Measurements from ENCODE around the gene NEGR1. TPM values are rescaled to one million over a fixed set of nuclear protein-coding genes. Genes with fewer than 3 reads are reported as not detected.

Gene NEGR1
- total and polyA plus RNA-seq, 11 donors: 1.7 to 11.3 (median 6.8) TPM

DNA sequence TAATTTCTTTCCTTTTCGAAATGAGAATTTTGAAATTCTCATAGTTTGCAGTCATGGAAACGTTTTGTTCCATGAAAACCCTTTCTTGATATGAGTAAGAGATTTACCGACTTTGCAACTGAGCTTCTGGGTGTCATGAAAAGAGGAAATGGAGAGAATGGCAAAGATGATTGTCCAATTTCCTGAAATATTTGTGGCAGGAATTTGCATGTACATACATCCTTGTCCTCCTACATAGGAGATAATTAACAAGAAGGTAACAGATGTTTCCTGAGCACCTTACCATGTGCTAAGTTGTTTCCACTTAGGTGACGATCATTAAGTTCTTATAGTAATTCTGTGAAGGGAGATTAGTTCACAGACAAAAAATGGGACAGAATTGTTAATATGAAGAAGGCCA is 170.7 kb downstream of the NEGR1 start:
- ATAC-seq: no peak
- 57 to 71% (median 62%) methylated on average over 4 of the region's 4 CpGs for WGBS, 4 donors
- H3K36me3 ChIP-seq: no peaks in the 10 kb centered on the region
- no peak for DNase-seq
- H3K27me3 ChIP-seq: no peaks in the 10 kb centered on the region
- H3K4me1 ChIP-seq: peaks cover 0 to 19% (median 0%) of the 10 kb centered on the region in 12 donors
- no peak overlapping the region for H3K4me3 ChIP-seq
- H3K27ac ChIP-seq: no peak overlapping the region
- no peaks in the 10 kb centered on the region for H3K9me3 ChIP-seq
- TF ChIP-seq, protein P1, sequence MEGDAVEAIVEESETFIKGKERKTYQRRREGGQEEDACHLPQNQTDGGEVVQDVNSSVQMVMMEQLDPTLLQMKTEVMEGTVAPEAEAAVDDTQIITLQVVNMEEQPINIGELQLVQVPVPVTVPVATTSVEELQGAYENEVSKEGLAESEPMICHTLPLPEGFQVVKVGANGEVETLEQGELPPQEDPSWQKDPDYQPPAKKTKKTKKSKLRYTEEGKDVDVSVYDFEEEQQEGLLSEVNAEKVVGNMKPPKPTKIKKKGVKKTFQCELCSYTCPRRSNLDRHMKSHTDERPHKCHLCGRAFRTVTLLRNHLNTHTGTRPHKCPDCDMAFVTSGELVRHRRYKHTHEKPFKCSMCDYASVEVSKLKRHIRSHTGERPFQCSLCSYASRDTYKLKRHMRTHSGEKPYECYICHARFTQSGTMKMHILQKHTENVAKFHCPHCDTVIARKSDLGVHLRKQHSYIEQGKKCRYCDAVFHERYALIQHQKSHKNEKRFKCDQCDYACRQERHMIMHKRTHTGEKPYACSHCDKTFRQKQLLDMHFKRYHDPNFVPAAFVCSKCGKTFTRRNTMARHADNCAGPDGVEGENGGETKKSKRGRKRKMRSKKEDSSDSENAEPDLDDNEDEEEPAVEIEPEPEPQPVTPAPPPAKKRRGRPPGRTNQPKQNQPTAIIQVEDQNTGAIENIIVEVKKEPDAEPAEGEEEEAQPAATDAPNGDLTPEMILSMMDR (IDR thresholded peaks at IDR 0.05): no peak
- no peak for TF ChIP-seq POLR2A (IDR thresholded peaks at IDR 0.05)
- intact Hi-C loops (cut with DNase I): no loop called here

DNA sequence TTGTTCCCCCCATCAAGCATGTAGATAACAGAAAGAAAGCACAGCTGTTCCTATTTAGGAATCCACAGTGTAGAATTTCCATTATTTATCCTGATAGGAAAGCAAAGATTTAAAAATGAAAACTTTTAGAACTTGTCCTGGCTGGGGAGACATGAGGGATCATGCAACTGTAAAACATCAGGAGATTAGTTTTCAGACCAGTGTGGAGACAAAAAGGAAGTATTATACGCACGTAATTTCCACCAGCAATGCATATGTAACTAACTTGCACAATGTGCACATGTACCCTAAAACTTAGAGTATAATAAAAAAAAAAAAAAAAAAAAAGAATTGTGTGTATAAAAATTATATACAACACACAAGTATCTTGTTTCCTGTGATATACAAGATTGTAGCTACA is 172.4 kb downstream of the NEGR1 start:
- no peaks in the 10 kb centered on the region for H3K36me3 ChIP-seq
- intact Hi-C loops (cut with DNase I): no loop called here
- H3K27ac ChIP-seq: no peak overlapping the region
- H3K27me3 ChIP-seq: no peaks in the 10 kb centered on the region
- H3K4me1 ChIP-seq: peaks cover 0 to 10% (median 0%) of the 10 kb centered on the region in 12 donors
- TF ChIP-seq, protein P1 (IDR thresholded peaks at IDR 0.05): no peak
- TF ChIP-seq POLR2A (IDR thresholded peaks at IDR 0.05): no peak
- no peak for ATAC-seq
- 40 to 62% (median 54%) methylated on average over 2 of the region's 2 CpGs for WGBS, 4 donors
- H3K9me3 ChIP-seq: no peaks in the 10 kb centered on the region
- H3K4me3 ChIP-seq: no peak overlapping the region
- DNase-seq: no peak

DNA sequence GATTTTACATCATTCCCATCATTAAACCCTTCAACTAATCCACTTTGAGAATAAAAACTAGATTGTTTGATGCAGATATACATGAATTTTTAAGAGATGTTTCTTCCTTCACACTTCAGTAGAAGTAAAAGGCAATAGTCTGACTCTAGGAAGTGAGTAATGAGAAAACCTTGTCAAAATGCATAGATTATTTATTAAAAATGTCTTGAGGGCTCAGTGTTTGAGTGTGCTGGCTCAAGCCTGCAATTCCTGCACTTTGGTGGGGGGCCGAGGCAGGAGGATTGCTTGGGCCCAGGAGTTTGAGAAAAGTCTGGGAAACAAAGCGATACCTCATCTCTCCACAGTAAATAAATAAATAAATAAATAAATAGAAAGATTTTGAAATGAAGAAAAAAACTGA is 177.1 kb downstream of the NEGR1 start:
- intact Hi-C loops (cut with DNase I): no loop called here
- Histone ChIP-seq H3K9me3 (no peaks in the 10 kb centered on the region), H3K27ac (no peak overlapping the region), H3K4me3 (no peak overlapping the region), H3K36me3 (no peaks in the 10 kb centered on the region), H3K27me3 (no peaks in the 10 kb centered on the region), H3K4me1 (peaks cover 0 to 3% (median 0%) of the 10 kb centered on the region in 12 donors)
- no peak for ATAC-seq
- no peak for TF ChIP-seq POLR2A (IDR thresholded peaks at IDR 0.05)
- TF ChIP-seq, protein P1 (IDR thresholded peaks at IDR 0.05): no peak
- DNase-seq: no peak
- WGBS, 4 donors: 93 to 97% (median 95%) methylated on average over 2 of the region's 2 CpGs

DNA sequence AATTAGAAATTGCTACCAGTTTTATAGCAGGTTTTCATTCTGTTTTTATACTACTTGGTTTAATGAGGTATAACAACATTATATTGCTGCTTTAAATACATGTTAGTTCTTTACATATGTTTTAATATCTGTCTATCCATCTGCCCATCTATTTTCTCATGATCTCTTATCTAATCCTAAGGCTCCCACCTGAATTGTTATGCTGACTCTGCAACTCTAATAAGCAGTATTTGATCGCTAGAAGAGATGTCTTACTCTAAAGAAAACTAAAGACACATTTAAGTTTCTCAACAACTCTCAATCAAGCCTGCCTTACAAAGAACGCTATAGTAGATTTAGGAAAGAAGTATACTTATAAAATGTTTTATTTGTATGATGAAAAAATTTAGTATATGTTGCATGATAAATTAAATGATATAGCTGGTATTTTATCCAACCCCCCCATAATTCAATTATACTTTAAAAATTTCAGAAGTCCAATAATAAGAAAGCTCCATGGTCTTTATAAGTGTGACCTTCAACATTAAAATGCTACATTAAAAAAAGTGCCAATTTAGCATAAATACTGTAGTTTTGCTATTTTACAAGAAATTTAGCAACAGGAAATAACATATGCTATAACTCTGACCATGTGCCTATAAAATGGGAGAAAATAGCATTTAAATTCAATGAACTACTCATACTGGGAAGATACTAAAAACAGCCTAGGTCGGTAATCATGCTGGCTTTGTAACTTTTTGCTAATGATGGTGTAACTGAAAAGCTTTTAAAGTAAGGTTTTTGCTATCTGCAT is 180.3 kb downstream of the NEGR1 start:
- no peaks in the 10 kb centered on the region for H3K9me3 ChIP-seq
- intact Hi-C loops (cut with DNase I): no loop called here
- H3K27me3 ChIP-seq: no peaks in the 10 kb centered on the region
- TF ChIP-seq, protein P1 (IDR thresholded peaks at IDR 0.05): no peak
- no peak for TF ChIP-seq POLR2A (IDR thresholded peaks at IDR 0.05)
- DNase-seq (no peak), ATAC-seq (no peak)
- H3K27ac ChIP-seq: no peak overlapping the region
- no peaks in the 10 kb centered on the region for H3K4me1 ChIP-seq
- H3K36me3 ChIP-seq: no peaks in the 10 kb centered on the region
- 81 to 86% (median 84%) methylated on average over 3 of the region's 3 CpGs for WGBS, 4 donors
- H3K4me3 ChIP-seq: no peak overlapping the region

All from heart left ventricle (tissue), 16 donors.